ENCODE measurements around the gene FBLN2.
"Not testable (repeated sequence)": the region's sequence is repeated elsewhere in the genome, so short reads cannot be mapped to it uniquely, and the experiment has no call there.

FBLN2 gene

DNA sequence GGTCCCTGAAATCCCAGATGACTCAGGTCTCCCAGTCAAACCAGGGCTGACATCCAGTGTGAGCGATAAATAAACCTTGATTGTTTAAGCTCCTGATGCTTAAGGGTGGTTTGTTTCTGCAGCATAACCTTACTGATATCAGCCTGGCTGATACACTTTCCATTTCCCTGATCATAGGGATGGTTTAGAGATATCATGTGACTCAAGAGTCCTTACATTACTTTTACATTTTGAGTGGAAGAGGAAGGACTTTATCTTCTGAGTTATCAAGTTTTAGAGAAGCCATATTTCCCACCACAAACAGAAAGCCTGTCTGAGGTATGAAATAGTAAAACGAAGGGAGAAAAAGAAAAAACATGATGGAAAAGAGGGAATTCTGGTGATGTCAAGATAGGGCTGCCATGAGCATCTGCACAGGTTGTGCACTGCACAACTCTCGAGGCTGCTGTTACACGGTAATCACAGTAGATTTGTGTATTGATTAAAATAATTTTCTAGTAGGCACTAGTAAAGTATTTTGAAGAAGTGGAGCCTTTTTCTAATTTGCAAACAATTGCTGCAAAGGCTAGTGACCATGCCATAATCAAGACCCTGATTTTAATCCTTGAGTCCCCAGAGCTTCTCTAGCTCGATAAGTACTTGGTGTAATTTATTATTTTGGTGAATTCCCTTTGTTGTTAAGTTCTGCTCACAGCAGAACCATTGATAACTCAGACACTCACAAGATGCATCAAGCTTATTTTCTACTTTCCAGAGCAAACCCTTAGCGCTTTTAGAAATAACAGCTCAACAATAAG lies 34.1 kb upstream of the FBLN2 start:
- no peak for DNase-seq

DNA sequence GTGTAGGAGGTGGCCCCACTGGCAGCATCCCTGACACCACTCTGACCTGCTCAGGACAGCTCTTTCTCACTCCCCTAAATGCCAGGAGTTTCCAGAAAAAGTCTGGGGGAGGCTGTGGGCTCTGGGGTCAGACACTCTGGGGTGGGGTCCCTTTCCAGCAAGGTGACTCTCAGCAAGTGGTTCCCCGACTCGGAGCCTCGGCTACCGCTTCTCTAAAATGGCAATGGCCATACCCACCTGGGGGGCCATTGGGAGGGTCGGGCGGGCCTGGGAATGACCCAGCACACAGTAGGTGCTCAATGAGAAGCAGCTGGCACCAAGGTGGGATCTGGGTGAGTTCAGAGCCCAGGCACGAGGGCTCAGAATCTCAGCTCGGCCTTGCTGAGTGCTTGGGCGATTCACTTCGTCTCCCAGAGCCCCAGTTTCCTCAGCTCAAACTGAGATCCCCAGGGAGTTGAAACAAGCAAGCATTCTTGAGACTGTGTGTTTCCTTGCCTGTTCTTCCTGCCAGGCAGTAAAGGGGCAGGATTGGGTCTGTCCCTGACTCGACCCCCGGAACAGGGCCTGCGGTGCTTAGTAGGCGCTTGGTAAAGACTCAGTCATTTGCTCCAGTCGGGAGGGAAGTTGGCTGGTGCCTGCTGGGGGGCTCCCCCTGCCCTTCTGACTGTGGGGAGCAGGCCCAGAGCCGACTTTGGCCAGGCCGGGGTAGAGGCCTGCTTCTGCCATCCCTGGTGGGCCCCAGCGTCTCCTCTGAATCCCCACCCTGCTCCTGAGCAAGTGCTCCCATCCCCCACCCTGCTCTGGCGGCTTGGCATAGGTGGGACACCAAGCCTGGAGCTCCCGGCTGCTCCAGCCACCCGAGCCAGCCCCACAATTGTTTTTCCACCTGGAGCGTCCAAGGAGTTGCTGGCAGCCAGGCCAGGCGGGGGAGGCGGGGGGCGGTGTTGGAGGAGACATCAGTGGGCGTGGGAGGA lies 32.9 kb upstream of the FBLN2 start:
- no peak for DNase-seq

DNA sequence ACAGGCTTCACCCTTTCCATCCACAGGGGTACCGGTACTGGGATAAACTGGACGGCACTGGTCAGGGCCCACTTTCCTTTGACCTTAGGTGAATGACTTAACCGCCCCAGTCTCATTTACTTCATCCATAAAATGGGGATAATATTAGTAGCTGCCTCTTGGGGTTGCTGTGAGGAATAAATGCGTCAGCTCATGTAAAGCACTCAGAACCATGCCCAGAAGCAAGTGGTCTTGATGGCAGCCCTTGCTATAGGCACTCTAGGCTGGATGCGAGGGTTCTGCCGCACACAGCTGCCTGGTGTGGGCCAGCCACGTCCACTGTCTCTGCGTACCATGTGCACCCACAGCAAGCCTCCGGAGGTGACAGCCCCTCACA lies 32.2 kb upstream of the FBLN2 start:
- DNase-seq = no peak

DNA sequence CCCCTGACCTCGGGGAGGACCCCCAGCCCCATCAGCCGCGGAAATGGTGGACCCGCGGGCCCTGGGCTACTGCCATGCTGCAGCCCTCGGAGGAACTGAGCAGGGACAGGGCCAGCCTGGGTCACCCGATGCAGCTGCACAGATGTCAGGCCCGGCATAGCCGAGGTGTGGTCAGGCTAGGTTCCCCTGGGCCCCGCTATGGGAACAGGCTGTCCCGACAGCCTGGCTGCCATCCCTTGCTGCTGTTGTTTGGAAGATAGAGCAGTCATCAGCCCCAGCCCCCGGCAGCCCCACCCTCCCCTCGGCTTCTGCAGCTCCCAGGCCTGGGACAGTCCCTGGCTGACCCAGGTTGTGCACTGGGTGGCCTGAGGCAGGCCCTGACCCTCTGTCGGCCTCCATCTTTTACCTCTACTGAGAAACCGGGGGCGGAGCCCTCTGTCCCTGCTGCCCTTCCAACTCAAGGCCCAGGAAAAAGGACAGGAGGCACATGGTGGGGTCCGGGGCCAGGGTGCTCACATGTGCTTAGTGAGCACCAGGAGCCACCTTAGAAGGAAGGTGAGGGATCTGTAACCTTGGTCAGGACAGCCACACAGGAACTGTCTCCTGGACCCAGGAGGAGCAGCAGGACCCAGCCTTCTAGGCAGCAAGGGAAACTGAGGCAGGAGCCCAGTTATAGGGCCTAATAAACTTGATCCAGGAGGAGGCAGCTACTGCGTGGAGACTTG lies 31.5 kb upstream of the FBLN2 start:
- no peak for DNase-seq

DNA sequence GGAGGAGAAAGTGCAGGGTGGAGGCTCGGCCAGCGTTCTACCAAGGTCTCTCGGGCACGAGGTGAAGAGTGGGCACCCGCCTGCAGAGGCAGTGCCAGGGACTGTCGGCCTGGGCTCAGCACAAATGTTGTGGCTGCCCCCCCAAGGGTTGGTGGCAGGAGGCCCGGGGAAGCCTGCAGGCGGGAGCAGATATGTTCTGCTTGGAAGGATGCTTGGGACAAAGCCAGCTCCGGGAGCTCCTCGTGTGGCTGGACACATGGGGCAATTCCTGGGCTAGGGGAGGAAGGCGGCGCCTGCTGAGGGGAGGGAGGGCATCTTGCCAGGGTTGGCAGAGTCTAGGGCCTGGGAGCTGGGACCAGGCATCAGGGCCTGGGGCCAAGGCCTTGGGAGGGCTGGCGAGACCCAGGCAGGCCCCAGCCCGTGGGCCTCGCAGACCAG lies 30.4 kb upstream of the FBLN2 start:
- DNase-seq = no peak

DNA sequence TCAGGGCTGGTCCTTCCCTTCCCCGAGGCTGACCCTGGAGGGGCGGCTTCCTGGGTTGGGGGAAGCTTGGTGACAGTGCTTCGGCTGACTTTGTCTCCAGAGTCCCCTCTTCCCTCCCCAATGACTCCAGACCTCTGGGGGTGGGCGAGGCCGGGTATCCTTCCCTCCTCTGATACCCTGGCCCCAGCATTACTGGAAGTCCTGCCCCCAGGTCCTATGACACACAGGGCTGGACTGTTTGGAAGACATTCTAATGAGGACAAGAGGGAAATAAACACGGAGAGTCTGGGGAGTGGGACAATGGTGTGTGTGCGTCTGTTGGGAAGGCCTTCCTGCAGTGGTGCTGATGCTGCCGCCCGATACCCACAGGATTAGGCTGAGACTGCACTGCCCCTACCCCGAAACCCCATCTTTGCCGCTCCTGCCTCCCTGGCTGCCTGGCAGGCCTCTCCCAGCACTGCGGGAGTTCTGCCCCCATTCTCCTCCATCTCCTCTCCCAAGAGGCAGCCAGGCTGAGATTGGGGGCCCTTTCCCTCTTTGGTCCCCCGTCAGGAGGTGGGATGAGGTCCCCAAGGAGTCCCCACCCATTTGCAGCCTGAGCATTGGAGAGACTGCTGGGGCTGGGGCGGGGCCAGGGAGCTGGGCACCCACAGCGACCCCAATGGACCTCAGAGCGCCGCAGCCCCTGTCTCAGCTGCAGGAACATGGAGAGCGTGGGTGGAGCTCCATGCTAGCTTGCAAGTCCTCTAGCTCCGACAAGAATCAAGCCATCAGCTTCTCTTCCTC lies 29.7 kb upstream of the FBLN2 start:
- no peak for DNase-seq

DNA sequence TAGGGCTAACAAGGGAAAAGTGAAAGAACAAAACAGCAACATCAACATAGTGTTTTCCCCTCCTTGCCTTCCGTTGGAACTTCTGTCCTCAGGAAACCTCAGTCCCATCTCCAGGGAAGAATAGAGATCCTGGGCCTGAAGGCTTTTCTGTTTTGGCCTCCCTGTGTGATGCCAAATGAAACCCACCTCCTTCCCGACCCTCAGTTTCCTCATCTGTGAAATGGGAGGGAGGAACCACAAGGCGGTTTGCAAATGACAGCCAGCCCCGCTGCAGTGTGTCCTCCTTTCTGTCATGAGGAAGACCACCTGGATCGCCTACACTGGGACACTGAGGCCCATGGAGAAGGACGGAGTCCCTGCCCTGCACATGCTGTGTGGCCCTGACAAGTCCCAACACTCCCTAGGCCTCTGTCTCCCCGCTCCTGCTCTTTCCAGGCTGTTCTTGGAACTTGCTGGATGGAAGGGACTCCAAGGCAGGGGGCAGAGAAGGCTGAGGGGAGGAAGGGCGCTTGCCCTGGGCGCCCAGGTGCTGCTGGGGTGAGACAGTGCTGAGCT lies 28.5 kb upstream of the FBLN2 start:
- no peak for DNase-seq

DNA sequence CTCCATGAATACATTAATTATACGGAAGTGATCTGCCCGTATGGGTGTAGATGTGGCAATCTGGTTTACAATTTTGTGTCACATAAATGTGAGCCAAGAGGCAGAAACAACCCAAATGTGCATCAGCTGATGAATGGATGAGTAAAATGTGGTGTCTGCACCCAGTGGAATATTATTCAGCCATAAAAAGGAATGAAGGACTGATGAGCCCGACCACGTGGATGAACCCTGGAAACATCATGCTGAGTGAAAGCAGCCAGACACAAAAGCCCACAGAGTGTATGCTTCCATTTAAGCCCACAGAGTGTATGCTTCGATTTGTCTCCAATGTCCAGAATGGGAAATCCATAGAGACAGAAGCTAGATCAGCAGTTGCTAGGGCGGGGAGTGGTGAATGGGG lies 27.6 kb upstream of the FBLN2 start:
- DNase-seq = no peak

DNA sequence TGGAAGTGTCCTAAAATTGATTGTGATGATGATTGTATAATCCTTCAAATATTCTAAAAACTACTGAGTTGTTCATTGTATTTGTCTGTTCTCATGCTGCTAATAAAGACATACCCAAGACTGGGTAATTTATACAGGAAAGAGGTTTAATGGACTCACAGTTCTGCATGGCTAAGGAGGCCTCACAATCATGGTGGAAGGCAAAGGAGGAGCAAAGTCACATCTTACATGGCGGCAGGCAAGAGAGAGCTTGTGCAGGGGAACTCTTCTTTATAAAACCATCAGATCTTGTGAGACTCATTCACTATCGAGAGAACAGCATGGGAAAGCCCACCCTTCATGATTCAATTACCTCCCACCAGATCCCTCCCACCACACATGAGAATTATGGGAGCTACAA lies 27.2 kb upstream of the FBLN2 start:
- DNase-seq = not testable (repeated sequence)

DNA sequence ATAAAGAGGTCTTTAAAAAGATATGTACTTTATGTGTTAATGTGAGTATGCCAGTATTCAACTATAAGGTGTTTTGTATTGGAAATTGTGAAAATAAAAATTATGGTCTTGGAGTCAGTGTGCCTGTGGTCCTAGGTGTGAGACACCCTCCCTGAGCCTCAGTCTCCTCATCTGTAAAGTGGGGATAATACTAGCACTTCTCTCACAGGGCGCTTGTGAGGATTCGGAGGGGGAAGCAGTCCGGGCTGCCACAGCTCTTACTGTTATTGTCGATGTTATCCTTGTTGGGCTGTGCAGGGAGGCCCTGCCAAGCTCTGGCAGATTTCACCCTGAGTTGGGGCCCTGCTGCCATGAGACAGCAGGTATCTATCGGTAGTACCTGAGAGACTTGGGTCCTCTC lies 26.7 kb upstream of the FBLN2 start:
- no peak for DNase-seq

DNA sequence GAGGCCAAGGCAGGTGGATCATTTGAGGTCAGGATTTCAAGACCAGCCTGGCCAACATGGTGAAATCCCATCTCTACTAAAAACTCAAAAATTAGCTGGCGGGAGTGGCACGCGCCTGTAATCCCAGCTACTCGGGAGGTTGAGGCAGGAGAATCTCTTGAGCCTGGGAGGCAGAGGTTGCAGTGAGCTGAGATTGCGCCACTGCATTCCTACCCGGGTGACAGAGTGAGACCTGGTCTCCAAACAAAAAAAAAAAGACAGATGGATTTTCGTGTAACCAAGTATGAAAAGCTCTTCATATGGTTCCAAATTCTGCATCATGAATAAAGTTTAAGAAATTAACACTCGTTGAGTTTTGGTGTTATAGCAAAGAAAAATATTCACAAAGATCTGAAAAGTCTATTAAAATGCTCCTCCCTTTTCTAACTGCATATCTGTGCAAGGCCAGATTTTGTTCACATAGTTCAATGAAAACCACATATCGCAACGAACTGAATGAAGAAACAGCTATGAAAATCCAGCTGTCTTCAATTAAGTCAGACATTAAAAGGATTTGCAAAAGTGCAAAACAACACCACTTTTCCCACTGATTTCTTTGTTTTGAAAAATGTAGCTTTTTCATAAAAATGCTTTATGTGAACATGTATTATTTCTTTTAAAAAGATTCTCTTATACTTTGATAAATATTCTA lies 23.8 kb upstream of the FBLN2 start:
- DNase-seq = no peak

DNA sequence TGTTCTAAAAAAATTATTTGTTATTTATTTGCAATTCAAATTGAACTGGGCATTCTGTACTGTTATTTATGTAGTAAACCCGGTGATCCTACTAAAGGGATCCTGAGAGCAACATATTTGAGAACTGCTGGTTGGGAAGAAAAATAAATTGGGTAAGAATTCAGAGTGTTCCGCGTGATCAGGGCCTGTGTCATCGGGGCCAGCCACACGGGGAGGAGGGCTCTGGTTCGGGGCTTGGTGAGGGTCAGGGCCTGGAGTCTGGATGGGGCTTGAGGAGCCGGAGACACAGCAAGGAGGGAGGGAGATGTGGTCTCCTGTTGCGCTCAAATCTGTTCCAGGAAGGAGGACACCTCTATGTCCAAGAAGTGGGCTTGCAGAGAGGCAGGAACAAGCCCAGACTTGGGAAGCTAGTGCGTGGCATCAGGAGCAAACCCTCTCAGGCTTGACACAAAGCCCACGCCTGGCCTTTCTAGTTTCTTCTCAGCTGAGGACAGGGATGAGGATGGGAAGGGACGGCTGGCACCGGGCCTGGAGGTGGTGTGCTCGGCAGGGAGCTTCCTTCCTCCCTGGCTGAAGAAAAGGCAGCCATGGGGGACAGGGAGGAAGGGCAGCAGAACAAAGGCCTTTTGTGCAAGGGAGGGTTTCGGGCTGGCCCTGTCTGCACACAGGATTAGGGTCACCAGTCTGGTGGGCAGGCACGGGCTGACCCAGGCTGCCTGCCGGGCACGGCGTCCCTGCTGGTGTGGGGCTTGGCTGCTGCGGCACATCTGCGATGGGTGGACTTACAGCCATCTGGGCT lies 22.9 kb upstream of the FBLN2 start:
- DNase-seq = no peak

DNA sequence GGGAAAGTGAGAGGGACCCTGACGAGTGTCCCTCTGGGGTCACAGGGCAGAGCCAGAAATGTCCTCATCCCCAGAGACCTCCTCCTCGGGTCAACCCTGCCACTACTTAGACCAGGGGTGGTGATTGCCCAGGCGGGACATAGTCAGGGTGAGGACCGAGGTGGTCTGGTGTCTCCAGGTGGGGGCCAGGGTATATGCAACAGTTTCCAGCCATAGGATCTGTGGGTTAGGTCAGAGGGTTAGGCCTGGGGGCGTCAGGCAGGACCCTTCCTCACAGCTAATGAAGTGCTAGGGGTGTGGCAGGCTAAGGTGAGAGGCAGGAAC lies 22.3 kb upstream of the FBLN2 start:
- DNase-seq = no peak

DNA sequence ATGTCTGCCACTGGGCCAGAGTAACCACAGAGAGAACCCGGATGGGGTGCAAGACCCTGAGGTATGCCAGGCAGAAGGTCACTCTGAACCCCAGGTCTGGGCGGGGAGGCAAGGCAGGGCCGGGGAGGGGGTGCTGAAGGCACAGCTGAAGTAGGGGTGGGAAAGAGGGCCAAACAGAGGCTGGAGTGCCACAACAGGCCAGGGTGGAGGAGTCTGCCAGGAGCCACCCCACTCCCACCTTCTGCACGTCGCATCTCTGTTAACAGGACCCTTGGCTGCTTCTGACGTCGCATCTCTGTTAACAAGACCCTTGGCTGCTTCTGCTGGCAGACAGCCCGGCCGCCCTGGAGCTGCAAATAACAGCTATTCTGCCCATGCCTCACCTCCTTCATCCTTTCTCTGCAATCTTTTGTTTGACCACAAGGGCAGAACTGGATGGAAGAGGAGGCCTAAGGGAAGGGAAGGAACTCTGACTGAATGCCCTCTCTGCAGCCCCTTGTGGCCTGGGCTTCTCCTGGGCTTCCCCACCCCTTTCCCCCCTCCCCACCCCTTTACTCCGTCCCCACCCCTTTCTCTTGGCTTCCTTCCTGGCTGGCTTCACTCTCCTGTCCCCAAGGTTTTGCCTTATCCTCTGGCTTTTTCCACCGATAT lies 20.6 kb upstream of the FBLN2 start:
- no peak for DNase-seq

DNA sequence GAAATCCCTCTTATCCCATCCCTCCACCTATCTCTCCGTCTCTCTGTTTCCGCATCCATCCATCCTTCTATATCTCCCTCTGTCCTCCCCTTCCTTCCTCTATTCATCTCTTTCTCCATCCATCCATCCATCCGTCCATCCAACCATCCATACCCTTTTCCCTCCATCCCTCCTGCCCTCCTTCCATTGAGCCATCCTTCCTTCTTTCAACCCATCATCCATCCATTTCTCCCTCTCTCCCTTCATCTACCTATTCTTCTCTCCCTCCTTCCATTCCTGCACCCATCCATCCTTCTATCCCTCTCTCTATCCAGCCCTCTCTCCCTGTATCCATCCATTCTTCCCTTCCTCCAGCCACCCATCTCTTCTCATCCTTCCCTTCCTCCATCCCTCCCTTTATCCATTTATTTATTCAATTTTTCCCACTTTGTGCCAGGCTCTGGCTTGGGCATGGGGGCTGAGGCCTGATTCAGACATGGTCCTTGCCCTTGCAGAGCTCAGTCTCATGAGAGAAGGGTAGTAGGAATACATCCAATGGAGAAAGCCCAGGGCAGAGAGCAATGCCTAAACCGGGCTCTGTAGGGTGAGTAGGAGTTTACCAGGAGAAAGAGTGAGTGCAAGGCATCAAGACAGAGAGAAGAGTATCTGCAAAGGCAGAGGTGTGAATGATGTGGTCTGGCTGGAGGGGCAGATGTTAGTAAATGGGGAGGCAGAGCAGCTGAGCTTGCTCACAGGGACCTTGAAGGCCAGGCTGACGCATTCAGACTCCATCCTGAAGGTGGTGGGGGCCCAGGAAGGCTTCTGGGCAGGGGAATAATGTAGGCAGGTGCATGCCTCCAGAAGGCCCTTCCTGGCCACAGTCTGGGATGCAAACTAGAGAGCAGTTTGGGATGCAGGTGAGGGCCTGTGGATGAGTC lies 19.5 kb upstream of the FBLN2 start:
- DNase-seq = no peak

DNA sequence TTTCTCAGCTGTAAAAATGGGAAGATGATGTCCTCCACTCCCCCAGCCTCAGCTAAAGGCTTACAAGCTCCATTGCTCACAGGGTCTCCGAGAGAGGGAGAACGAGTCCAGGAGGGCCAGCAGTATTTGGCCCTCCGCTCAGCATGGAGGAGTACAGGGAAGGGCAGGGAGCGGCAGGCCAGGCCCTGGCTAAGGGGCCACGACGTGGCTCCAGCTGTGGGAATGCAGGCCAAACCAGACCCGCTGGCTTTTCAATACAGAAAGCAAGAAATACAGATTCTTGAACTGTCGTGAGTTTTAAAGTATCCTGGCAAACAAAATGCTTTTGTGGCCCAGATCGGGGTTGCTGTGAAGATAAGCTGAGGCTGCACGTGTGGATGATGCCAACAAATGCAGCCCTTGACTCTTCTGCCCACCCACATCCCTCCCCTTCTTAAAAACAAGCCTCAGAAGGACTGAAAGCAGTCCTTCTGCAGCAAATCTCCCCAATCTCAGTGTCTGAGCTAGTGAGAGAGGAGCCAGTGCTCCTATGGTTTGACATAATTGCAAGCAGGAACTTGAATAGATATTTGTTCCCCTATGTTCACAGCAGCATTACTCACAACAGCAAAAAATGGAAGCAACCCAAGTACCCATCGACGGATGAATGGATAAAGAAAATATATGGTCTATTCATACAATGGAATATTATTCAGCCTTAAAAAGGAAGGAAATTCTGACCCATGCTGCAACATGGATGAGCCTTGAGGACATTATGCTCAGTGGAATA lies 18.5 kb upstream of the FBLN2 start:
- DNase-seq = no peak

DNA sequence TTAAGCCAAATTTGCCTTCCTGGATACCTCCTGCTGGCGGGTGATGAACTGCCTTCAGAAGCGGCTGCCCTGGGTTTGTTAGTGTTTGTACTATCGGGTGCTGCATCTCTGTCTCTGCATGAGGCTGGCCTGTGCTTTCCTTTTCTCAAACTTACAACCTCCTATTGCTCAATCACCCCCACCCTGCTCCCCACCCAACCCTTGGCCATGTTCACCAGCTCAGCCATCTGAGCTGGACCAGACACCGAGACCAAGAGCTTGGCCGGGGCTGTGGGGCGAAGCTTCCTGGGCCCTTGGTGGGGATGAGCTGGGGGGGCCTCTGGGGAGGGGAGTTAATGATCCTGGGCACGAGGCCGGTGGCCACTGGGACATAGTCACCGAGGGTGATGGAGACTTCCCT lies 16.8 kb upstream of the FBLN2 start:
- no peak for DNase-seq

DNA sequence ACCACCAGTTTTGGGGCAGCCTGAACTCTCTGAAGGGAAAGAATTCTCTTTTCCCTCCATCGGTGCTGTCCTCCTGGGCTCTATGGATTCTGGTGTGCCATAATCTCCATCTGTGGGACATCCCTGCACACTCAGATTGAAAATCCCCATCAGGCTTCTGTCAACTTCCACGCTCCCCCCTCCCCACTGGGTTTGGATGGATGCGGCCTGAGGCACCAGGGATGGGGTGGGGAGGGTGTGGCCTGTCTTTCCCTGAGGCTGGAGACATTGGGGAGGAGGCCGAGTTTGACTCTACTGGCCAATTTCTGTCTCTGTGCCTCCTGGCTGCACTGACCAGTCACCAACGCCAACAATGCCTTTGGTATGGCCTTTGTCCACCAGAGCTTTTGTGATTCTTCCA lies 16.3 kb upstream of the FBLN2 start:
- no peak for DNase-seq

Data from SIG-M5 (cell line).